SW 1271 (cell line): Measurements from ENCODE around the gene ZHX3.

Experiments used
- DNase-seq, 2 experiments: peaks; one replicate each; lab custom pipeline; 2025; lab: John Stamatoyannopoulos, UW

The ZHX3 gene

GRCh38 chr20:41187668-41188067 is 129.9 kb downstream of the ZHX3 start:
- no peak for DNase-seq

GRCh38 chr20:41185013-41185757 is 132.3 kb downstream of the ZHX3 start:
- no peak for DNase-seq

DNA sequence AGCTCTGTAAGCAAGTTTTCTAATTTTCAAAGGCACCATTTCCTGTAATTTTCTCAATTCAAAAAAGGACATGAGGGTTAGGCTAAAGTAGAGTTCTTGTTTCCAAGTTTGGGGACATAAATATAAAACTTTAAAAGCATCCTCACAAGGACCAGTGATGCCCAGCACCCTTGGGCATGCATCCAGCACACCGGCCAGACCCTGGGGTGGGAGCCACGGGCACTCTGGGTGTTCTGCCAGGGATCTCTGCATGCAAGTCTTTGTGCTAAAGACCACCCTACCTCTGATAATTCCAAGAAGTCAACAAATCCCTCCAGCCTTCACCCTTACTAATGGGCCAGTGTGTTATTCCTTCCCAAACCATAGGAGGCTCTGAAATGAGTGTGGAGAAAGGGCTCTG is 133.7 kb downstream of the ZHX3 start:
- DNase-seq, result no peak

DNA sequence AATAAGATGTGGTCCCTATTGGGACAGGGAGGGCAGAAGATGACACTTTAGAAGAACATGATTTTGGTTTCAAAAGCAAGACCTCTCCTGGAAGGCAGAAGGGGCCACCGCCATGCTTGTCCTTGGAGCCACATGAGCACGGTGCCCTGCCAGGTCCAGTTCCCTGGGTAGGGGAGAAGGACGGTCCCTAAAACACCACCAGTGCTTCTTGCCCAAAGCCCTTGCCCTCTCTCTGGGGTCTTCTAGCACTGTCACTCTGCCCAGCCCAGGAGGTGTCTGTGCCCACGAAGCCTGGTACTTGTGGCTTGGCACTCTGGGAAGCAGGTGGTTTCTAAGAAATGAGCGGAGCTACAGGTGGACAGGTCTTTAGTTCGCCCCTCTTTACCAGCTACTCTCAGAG is 134.1 kb downstream of the ZHX3 start:
- DNase-seq, result no peak

GRCh38 chr20:41182296-41183212 is 135.0 kb downstream of the ZHX3 start:
- no peak for DNase-seq

- no peak for DNase-seq
Measured at GRCh38 chr20:41181567-41181966, 136.0 kb downstream of the ZHX3 start.

GRCh38 chr20:41180599-41181333 is 136.8 kb downstream of the ZHX3 start:
- DNase-seq, result no peak

DNA sequence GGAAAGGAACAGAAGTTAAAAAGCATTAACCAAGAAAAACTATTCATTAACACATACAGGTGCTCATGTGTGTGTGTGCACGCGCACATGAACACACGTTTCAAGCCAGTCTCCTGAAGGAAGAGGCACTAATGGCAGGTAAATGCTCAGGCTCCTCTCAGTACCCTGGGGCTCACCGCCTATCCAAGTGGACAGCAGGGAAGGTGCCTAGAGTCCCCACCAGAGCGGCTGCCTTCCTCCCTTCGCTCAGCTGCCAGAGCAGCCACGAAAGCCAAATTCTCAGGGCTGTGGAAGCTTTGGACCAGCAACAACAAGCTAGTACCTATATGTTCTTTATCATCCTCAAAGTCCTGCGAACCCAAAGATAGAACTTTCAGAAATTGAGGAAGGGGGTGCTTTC is 137.6 kb downstream of the ZHX3 start:
- no peak for DNase-seq

GRCh38 chr20:41178904-41179432 is 138.6 kb downstream of the ZHX3 start:
- no peak for DNase-seq

GRCh38 chr20:41178495-41178894 is 139.0 kb downstream of the ZHX3 start:
- DNase-seq, result no peak

DNA sequence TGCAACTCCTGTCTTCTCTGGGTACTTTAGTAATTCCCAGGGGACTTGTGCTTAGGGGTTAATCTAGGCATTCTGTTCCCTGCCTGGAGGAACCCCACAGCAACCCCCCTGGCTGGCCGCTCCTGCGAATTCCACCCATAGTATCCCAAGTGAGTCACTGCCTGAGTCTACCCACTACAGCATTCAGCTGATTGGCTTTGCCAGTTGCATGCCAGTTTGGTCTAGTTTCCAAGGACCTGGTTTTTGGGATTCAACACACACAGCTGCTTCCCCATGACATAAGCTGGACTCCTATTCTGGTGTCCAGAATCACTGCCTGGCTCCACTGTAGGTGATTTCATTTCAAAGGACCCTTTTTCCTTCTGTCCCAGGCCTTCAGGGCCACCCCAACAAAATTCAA is 139.9 kb downstream of the ZHX3 start:
- peak in 1 of 2 experiments; percentile 16 for DNase-seq

DNA sequence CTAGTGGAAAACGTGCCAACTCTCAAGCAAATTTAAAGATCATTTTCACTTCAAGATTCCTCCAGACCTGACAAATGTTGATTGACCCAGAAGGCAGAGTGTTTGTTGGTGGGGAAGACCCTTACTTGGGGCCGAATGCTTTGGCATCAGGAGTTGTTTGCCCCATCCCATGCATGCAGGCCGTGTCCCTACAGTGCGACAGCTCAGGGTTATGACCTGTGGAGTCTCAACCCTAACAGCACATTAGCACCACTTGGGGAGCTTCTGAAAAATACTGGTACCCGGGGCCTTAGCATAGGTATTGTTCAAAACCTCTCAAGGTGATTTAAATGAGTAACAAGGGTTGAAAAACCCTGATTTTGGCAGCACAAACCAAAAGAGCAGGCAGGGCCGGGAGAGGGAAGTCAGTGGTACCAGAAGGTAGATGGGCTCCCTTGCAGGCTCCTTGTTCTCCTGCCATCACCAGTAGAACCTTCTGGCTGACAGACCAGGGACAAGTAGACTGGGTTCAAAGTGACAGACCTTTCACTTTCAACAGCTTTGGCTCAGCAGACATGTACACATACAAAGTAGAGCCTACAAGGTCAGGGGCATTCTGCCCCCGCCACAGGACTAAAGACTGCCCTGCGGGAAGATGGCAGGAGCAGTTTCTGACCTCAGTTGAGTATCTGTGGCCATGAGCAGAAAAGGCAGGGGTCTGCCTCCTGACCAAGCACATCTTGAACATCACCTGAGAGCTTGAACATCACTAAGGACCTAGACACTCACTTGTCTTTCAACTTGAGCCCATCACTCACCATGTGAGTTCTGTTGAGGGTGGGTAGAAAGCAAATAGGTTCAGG is 140.6 kb downstream of the ZHX3 start:
- DNase-seq, result no peak

- no peak for DNase-seq
Measured at GRCh38 chr20:41175727-41176330, 141.7 kb downstream of the ZHX3 start.

DNA sequence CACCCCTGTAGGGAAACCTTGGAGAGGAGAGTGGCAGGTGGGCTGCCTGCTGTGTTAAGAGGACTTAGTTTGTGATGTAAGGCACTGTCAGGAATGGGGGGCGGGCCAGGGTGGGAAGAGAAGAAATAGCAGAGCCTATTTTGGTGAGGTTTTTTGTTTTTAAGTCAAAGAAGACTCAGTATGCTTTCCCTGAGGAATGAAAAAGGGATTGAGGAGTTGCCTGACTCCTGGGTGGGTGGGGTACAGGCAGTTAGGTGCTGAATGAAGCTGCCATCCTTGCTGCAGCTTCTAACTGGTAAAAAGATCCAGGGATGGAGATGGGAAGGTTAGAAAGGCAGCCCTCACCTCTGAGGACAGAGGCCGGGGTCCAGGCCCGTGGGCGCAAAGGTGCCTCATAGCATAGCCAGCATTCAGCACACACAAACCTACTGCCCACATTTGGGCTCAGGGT is 142.3 kb downstream of the ZHX3 start:
- DNase-seq, result no peak

DNA sequence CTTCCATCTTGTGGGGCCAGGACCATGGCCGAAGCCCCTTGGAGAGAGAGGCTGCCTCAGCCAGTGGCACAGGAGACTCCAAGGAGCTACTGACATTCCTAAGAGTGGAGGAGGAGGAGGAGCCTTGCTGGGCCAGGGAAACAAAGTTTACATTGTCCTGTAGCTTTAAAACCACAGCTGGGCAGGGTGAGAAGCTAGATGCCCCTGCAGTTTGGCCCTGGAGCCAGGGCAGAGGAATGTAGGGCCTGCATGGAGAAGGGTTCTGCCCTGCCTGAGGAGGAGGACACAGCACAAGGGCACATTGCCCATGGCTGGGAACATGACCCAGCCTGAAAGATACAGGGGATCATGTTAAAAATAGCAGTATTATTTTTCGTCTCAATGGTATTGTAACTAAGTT is 142.7 kb downstream of the ZHX3 start:
- no peak for DNase-seq

GRCh38 chr20:41174373-41174772 is 143.2 kb downstream of the ZHX3 start:
- no peak for DNase-seq

DNA sequence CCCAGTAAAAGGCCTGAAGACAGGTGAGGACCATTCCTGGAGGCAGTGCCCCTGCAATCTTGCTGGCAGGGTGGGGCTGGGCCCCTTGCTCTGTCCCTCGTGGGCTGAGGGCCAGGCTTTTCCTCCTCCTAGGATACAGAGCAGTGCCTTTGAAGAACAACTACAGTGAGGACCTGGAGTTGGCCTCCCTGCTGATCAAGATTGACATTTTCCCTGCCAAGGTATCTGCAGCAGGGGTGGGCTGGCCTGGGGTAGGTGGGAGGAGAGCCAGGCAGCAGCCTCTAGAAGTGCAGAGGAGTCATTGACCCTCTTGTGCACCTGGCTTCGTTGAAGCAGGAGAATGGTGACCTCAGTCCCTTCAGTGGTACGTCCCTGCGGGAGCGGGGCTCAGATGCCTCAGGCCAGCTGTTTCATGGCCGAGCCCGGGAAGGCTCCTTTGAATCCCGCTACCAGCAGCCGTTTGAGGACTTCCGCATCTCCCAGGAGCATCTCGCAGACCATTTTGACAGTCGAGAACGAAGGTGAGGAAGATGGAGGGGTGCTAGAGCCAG is 143.7 kb downstream of the ZHX3 start:
- DNase-seq, result no peak

- peak in 1 of 2 experiments; percentile 54 for DNase-seq
Measured at GRCh38 chr20:41173161-41173721, 144.3 kb downstream of the ZHX3 start.

DNA sequence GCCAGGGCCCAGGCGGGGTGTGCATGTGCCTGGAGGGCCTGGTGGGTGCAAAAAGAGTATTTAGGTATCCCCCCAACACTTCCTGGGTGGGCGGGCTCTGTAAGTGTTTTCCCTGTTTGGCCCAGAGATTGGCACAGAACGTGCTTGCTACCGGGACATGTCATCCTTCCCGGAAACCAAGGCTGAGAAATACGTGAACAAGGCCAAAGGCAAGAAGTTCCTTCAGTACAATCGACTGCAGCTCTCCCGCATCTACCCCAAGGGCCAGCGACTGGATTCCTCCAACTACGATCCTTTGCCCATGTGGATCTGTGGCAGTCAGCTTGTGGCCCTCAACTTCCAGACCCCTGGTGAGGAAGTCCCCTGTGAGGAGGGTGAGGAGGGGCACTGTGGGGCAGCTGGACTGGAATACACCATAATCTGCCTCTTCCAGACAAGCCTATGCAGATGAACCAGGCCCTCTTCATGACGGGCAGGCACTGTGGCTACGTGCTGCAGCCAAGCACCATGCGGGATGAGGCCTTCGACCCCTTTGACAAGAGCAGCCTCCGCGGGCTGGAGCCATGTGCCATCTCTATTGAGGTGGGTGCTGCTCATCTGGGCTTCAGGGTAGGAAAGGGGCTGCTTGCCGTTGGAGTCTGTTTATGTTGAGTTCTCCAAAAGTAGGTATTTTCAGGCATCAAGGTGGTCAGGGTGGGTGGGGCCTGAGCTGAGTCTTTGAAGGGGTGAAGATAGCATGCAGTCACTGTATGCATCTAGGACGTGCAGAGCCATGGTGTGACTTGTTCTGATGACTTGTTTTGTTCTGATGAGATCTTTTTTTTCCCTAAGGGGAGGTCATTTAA is 145.0 kb downstream of the ZHX3 start:
- no peak for DNase-seq
